Endometrial microvascular endothelial cells (primary cell): ENCODE data around the gene RETN. TPM values are rescaled to one million over a fixed set of nuclear protein-coding genes. Genes with fewer than 3 reads are reported as not detected.

Source experiments
- in situ Hi-C: cut with HindIII; loops from 2 replicates; pipeline ENCODE4 v1.10.0; 2017; ENCODE audit warnings: low sequenced_read_pairs, low pct_unique_long_range_greater_than_20kb; ENCODE audit errors: inconsistent ontology term
- total RNA-seq: library from RNA; depleted of rRNA; stranded (reverse); fragments of >200 nt; gene quantifications from one replicate; pipeline ENCODE4 v1.2.3, GENCODE V29; 2015; ENCODE audit errors: inconsistent ontology term

Gene RETN
- total RNA-seq, 1 donor from 2014 or later: not detected

DNA sequence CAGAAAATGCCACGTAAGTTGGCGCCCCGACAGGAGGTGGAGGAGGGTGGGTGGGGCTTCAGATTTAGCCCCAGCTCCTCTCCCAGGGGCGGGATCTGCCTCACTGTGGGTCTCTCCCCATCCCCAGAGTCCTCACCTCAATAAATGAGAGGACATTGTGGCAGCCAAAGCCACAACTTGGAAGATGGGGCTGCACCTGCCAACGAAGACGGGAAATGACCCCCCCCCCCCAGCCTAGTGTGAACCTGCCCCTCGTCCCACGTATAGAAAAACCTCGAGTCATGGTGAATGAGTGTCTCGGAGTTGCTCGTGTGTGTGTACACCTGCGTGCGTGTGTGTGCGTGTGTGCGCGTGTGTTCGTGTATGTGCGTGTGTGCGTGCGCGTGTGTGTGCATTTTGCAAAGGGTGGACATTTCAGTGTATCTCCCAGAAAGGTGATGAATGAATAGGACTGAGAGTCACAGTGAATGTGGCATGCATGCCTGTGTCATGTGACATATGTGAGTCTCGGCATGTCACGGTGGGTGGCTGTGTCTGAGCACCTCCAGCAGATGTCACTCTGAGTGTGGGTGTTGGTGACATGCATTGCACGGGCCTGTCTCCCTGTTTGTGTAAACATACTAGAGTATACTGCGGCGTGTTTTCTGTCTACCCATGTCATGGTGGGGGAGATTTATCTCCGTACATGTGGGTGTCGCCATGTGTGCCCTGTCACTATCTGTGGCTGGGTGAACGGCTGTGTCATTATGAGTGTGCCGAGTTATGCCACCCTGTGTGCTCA, 10.3 kb downstream of the RETN start:
- in situ Hi-C loops: no loop called here

DNA sequence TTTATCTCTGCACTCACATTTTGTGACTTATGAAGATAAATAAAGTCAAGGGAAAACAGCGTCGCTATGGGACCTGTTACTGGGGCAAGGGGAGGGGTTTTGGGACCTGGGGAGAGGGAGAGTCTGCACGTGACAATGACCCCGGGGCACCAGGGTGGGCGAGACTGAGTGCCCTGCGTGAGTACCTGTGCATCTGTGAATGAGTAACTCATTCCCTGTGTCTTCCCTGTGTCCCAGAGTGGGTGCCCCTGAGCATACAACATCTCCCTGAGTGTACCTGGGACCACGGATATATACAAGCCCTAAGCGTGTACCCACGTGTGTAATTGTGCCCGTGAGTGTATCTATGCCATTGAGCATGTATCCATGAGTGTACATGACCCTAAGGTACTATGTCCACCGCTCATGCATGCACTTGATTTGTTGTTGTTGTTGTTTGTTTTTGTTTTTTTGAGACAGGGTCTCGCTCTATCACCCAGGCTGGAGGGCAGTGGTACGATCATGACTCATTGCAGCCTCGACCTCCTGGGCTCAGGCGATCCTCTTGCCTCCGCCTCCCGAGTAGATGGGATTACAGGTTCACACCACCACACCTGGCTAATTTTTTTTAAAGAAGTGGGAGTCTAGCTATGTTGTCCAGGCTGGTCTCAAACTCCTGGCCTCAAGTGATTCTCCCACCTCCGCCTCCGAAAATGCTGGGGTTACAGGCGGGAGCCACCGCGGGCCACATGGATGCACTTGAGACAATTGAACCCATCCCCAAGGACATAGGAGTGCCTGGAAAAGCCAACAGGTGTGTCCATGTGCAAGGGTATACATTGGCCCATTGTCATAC, 11.1 kb downstream of the RETN start:
- in situ Hi-C loops: no loop called here

DNA sequence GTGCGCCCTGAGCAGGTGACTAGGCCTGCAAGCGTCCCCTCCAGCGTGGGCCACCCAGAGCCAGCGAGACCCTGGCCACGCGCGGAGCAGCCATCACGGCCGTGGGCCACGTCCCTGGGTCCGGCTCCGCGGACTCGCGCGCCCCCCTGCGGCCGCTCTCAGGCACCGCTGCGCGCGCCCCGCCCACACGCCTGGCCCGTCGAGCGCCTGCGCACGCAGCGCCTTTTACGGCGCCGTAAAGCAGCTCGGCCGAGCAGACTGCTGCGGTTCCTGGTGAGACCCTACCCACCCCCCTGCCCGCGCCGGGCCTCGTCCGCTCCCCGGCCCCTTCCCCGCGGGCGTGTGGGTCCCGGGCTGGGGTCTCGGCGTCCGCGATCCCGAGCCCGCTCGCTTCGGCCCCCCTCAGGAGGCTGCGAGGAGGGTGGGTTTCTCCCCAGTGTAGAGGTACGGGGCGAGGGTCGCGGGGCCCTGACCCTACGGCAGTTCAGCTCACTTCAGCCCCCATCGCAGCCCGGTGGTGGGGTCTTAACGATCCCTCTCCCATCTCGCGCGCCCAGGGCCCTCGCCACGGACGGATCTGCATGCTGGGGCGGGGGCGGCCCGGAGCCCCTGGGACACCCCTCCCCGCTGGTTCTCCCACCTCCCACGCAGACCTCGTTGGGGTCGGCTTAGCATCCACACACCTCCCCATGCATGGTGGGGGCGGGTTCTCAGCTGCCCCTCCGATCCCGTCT, 11.9 kb downstream of the RETN start, which contains the start of gene TRAPPC5:
TRAPPC5 (plus strand) TSS at position 228 of the 734 bp plus-strand sequence. CDS start 1,421 bp downstream, outside the sequence.
- in situ Hi-C loops: no loop called here

DNA sequence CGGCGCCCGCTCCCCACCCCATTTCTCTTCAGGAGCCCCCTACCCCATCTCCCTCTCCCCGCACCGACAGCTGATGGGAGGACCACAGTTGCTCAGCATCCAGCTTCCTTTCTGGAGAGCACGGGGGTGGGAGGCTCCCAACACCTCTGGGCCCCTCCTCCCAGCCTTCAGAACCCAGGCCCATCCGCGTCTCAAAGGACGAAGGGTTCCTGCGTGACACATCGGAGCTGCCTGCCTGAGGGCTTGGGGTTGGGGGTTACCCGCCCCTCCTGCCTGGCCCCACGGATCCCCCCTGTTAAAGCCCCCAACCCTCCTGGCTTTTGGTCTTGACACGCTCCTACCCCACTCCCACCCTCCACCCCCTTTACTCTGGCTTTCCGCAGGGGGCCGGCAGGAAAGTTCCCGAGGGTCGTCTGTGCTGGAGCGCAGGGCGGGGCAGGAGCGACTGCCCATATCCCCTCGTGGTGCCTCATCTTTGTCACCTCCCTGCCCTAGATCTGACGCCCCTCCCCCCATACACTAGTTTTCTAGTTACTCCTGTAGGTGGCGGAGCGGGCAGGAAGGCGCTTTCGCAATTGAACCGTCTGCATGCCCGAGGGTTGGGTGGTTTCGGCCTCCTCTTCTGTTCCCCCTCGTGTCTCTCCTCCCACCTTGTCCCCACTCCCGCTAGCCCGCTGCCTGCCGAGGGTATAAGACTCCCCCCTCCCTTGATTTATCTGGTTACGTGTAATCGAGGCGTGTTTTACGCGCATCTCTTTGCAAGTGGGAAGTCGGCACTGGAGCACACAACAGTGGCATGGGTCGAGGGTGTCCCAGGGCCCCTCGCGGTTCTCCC, 12.7 kb downstream of the RETN start:
- in situ Hi-C loops: no loop called here

DNA sequence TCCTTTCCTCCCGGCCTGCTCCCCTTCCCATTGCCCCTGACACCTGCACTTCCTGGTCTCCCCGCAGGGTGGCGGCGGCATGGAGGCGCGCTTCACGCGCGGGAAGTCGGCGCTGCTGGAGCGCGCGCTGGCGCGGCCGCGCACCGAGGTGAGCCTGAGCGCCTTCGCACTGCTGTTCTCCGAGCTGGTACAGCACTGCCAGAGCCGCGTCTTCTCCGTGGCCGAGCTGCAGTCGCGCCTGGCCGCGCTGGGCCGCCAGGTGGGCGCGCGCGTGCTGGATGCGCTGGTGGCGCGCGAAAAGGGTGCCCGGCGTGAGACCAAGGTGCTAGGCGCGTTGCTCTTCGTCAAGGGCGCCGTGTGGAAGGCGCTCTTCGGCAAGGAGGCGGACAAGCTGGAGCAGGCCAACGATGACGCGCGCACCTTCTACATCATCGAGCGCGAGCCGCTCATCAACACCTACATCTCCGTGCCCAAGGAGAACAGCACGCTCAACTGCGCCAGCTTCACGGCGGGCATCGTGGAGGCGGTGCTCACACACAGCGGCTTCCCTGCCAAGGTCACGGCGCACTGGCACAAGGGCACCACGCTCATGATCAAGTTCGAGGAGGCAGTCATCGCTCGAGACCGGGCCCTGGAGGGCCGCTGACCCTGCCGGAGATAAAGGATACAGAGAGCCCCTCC, 13.5 kb downstream of the RETN start:
- in situ Hi-C loops: no loop called here

DNA sequence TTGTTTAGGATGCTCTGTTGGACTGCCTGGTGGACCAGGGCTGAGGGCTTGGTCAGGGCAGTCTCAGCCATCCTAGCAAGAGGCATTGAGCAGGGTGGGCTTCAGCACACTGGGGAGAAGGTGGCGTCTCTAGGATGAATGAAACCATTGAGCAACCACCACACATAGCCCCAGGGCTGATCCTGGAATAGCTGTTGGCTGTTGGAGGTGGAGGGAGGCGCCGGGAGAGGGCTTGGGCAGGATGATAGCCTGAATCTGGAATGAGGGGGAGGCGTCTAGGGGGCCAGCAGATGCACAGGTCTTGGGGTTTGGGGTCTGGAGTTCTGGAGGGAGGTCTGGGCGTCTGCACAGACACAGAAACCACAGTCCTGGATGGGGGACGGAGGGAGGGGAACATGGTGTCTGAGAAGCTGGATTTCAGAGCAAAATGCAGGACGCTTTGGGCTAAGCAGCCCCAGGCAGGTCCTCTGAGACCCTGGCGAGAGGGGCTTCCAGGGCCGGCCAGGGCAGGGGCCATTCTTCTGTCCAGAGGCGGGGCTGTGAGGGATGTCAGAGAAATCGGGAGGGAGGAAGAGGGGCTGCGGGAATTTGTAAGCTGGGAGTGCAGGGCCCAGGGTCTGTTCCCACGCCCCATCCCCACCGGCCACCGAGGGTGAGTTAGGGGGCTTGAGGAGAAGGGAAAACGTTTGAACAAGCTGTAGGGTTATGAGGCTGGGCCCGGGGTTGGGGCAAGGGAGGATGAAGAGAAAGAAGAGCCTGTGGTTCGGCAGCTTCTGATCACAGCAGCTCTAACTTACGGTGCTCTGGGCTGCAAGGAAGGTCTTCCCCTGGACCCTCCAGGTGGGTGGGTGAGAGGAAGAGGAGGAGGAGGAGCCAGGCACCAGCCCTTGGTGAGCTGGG, 16.9 kb downstream of the RETN start:
- in situ Hi-C loops: no loop called here

DNA sequence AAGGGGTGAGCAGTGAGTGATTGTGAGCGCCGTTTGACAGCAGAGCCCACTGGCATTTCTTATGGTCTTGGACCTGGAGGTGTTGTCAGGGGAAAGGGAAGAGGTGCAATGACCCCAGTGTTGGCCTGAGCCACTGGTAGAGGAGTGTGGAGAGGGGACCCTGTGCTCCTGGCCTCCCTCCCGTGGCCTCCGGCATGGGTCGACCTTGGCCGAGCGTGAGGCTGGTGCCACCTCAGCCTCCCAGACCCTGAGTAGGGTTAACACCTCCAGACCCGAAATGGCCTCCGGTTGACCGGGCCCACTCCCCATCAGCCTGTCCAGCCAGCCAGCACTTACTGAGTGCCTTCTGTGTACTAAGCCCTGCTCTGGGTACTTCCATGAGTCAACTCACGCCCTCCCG, 18.3 kb downstream of the RETN start:
- in situ Hi-C loops: no loop called here

DNA sequence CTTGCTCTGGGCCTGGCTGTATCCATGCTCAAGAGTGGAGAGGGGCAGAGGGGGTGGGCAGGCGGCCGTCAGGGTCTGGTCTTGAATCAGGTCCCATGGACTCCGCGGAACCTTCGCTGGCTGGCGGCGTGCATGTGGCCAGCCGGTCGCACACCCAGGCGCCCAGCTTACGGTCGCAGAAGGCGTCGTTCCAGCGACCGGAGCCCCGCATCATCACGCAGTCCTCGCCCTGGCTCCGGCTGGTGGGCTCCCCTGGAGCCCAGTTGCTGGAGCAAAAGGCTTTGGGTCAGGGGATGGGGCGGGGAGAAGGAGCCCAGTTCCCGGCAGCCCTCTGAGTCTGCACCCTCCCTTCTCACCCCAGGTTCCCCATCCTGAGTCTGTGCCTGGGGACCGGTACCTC, 20.3 kb downstream of the RETN start:
- in situ Hi-C loops: no loop called here

DNA sequence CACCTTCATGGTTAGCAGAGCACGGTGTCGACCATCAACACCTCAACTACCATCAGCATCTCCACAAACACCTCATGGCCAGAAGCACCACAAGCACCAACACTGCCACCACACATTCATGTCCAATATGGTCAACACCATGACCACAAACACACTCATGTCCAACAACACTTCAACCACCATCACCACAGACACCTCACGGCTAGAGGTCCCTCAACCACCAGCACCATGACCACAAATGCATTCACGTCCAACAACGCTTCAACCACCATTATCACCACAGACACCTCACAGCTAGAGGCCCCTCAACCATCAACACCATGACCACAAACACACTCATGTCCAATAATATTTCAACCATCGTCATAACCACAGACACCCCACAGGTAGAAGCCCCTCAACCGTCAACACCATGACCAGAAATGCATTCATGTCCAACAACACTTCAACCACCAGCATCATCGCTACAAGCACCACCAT, 22.0 kb downstream of the RETN start:
- in situ Hi-C loops: no loop called here

DNA sequence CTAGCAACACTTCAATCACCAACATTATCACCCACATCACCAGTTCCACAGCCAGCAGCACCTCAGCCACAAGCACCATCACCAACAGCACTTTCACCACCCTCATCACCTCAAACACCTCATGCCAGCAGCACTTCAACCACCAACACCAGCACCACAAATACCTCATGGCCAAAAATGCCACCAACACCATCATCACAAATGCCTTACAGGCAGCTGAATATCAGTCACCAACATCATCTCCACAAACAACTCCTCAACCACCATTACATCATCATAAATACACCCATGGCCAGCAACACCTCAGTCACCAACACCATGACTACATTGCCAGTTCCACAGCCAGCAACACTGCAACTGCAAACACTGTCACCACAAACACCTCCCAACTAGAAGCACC, 22.6 kb downstream of the RETN start:
- in situ Hi-C loops: no loop called here

DNA sequence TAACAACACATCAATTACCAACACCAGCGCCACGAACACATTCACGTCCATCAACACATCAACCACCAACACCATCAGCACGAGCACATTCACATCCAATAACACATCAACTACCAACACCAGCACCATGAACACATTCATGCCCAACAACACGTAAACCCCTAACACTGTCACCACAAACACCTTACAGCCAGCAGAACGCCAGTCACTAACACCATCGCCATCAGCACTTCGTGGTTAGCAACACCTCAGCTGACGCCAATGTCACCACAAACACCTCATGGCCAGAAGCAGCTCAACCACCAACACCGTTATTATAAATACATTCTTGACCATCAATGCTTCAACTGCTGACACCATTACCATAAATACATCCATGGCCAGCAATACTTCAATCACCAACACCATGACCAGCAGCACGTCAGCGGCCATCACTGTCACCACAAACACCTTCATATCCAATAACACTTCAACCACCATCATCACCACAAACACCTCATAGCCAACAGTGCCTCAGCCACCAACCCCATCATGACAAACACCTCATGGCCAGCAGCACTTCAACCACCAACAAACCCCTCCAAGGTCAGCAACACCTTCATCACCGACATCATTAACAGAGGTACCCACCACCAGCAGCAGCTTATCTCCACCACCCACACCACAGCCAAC, 23.7 kb downstream of the RETN start:
- in situ Hi-C loops: no loop called here

DNA sequence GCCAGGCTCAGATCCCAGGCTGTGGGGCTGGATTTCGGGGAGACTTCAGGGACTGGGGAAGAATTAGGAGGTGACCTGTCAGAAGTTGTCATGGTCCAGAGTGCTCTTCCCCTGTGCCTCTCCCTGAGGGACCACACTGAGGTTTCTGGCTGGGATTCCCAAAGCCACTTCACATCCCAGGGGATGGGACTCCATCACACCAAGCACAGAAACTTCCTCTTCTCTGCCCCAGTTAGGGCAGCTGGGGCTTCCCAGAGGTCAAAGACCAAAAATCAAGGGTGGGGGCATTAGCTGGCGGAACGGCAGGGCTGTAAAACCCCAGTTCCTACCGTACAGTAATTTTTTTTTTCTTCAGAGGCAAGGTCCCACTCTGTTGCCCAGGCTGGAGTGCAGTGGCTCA, 25.6 kb downstream of the RETN start:
- in situ Hi-C loops: no loop called here

DNA sequence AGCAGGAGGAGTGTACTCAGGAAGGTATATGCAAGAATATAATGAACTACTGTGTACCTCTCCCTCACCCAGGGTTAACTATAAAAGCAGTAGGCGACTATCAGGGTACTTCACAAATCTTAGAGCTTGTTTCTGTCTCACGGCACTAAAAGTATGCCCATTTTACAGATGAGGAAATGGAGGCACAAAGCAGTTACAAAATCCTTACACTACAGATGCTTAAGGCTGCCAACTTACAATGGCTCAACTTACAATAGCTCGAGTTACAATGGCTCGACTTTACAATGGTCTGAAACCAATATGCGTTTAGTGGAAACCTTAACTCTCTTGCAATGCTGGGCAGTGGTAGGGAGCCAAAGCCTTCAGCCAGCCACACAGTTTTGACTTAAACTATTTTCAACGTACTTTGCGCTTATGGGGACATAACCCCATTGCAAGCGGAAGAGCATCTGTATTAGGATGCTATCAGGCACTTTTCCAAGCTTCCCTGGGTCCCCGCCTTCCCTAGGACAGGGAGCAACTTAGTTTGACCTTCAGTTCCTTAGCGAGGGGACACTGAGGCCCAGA, 29.0 kb downstream of the RETN start:
- in situ Hi-C loops: no loop called here

DNA sequence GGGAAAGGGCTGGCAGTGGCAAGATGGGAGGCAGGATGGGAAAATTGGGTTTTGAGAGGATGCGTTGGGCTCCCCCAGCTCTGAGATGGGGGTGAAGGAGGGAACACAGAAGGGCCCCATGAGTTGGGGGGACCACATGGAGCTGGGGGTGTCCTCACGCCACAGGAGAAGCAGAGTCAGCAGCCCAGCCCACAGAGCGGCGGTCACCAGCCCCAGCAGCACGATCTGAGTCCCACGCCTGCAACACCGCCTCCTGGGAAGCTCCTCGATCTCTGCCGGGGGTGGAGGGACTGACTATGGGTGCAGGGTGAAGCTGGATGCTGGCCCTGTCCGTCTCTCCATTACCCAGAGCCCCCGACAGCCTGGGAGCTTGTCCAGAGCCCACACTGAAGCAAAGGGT, 29.7 kb downstream of the RETN start:
- in situ Hi-C loops: no loop called here

DNA sequence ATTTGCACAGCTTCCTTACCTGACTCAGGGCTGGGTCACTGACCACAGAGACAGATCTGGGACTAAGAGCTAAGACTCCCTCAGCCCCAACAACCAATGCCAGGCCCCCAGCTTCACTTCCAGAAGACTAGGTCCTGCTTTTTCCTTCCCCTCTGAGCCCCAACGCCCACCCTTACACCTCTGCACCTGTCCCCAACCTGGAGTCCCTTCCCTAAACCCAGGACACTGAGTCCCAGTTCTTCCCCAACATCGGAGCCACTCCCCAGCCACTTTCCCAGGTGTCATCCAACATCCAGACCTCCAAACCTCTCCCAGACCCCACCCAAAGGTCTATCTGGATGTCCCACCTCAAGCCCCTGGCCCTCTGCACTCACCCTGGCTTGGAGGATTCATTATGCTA, 30.2 kb downstream of the RETN start:
- in situ Hi-C loops: no loop called here
